NCI-H2196 treated with DMSO at 0.1 percent for 48 hours (cell line): ENCODE measurements around the gene PDE4D.
"Not testable (repeated sequence)": the region's sequence is repeated elsewhere in the genome, so short reads cannot be mapped to it uniquely, and the experiment has no call there.

Source experiments
- DNase-seq: peaks from one replicate; lab custom pipeline; 2025; ENCODE audit not compliant: unreplicated experiment; lab: John Stamatoyannopoulos, UW

The PDE4D gene

GRCh38 chr5:58998544-58998943 is 895.0 kb downstream of the PDE4D start:
- no peak for DNase-seq

- DNase-seq, result not testable (repeated sequence)
Measured at GRCh38 chr5:58995779-58996178, 897.7 kb downstream of the PDE4D start.

GRCh38 chr5:58993461-58993860 is 900.1 kb downstream of the PDE4D start:
- DNase-seq, result no peak

GRCh38 chr5:58988938-58989337 is 904.6 kb downstream of the PDE4D start:
- no peak for DNase-seq

- no peak for DNase-seq
Measured at GRCh38 chr5:58987193-58987592, 906.3 kb downstream of the PDE4D start.

- no peak for DNase-seq
Measured at GRCh38 chr5:58986281-58986680, 907.2 kb downstream of the PDE4D start.

- DNase-seq, result no peak
Measured at GRCh38 chr5:58985759-58986158, 907.8 kb downstream of the PDE4D start.

- no peak for DNase-seq
Measured at GRCh38 chr5:58985311-58985710, 908.2 kb downstream of the PDE4D start.

GRCh38 chr5:58983526-58984452 is 909.7 kb downstream of the PDE4D start:
- no peak for DNase-seq

- no peak for DNase-seq
Measured at GRCh38 chr5:58980890-58981289, 912.6 kb downstream of the PDE4D start.

GRCh38 chr5:58979090-58979489 is 914.4 kb downstream of the PDE4D start:
- no peak for DNase-seq

GRCh38 chr5:58974601-58975000 is 918.9 kb downstream of the PDE4D start:
- DNase-seq, result no peak

GRCh38 chr5:58974083-58974482 is 919.4 kb downstream of the PDE4D start:
- no peak for DNase-seq

- no peak for DNase-seq
Measured at GRCh38 chr5:58972301-58972700, 921.2 kb downstream of the PDE4D start.

- no peak for DNase-seq
Measured at GRCh38 chr5:58970766-58971165, 922.8 kb downstream of the PDE4D start.

- no peak for DNase-seq
Measured at GRCh38 chr5:58969795-58970194, 923.7 kb downstream of the PDE4D start.

GRCh38 chr5:58969253-58969652 is 924.3 kb downstream of the PDE4D start:
- DNase-seq, result no peak

- DNase-seq, result no peak
Measured at GRCh38 chr5:58968350-58968749, 925.2 kb downstream of the PDE4D start.

- no peak for DNase-seq
Measured at GRCh38 chr5:58967597-58968281, 925.8 kb downstream of the PDE4D start.

- DNase-seq, result no peak
Measured at GRCh38 chr5:58965677-58966414, 927.7 kb downstream of the PDE4D start.

GRCh38 chr5:58963821-58964220 is 929.7 kb downstream of the PDE4D start:
- no peak for DNase-seq

GRCh38 chr5:58963361-58963760 is 930.2 kb downstream of the PDE4D start:
- DNase-seq, result no peak
